Measurements from ENCODE around the gene RBFOX1.

RBFOX1 gene

GRCh38 chr16:7392206-7392605 lies 59.6 kb downstream of the RBFOX1 start:
- no peak for TF ChIP-seq CTCF (IDR thresholded peaks at IDR 0.05)
- Histone ChIP-seq H3K4me3 (no peak overlapping the region), H3K27ac (no peak overlapping the region)
- no peak for DNase-seq (ENCODE audit: low spot score)

GRCh38 chr16:7393680-7394079 lies 61.0 kb downstream of the RBFOX1 start:
- no peak for TF ChIP-seq CTCF (IDR thresholded peaks at IDR 0.05)
- DNase-seq (ENCODE audit: low spot score), result no peak
- no peak overlapping the region for H3K4me3 ChIP-seq
- no peak overlapping the region for H3K27ac ChIP-seq

GRCh38 chr16:7394720-7395336 lies 62.2 kb downstream of the RBFOX1 start:
- Histone ChIP-seq H3K4me3 (no peak overlapping the region), H3K27ac (no peak overlapping the region)
- DNase-seq (ENCODE audit: low spot score), result no peak
- TF ChIP-seq CTCF (IDR thresholded peaks at IDR 0.05), result no peak

GRCh38 chr16:7397901-7398300 lies 65.3 kb downstream of the RBFOX1 start:
- no peak for TF ChIP-seq CTCF (IDR thresholded peaks at IDR 0.05)
- DNase-seq (ENCODE audit: low spot score), result no peak
- no peak overlapping the region for H3K27ac ChIP-seq

GRCh38 chr16:7398536-7398935 lies 65.9 kb downstream of the RBFOX1 start:
- no peak overlapping the region for H3K4me3 ChIP-seq
- DNase-seq (ENCODE audit: low spot score), result no peak
- no peak overlapping the region for H3K27ac ChIP-seq
- TF ChIP-seq CTCF (IDR thresholded peaks at IDR 0.05), result no peak

More at GRCh38 chr16:7397901-7398300, 65.3 kb downstream of the RBFOX1 start:
- H3K4me3 ChIP-seq, result no peak overlapping the region

- H3K4me3 ChIP-seq, result no peak overlapping the region
- DNase-seq (ENCODE audit: low spot score), result no peak
- H3K27ac ChIP-seq, result no peak overlapping the region
- no peak for TF ChIP-seq CTCF (IDR thresholded peaks at IDR 0.05)
Measured at GRCh38 chr16:7399296-7399695, 66.7 kb downstream of the RBFOX1 start.

GRCh38 chr16:7400117-7400890 lies 67.7 kb downstream of the RBFOX1 start:
- H3K27ac ChIP-seq, result no peak overlapping the region
- no peak for TF ChIP-seq CTCF (IDR thresholded peaks at IDR 0.05)
- no peak overlapping the region for H3K4me3 ChIP-seq
- DNase-seq (ENCODE audit: low spot score), result no peak
